AG09319 (cell line): Measurements from ENCODE around the gene NCOA5.
A peak's percentile ranks its signal among the peaks of the same experiment; 100 is the strongest.

Experiments used
- DNase-seq: peaks from one replicate; pipeline ENCODE4 v3.0.0-alpha.2; 2010; ENCODE audit warnings: low read depth; ENCODE audit errors: extremely low read depth
- CTCF ChIP-seq: IDR thresholded peaks from 2 replicates; pipeline ENCODE4 v1.5.1; 2011; ENCODE audit warnings: low read depth, mild to moderate bottlenecking, inconsistent platforms, low read length, moderate library complexity

Gene NCOA5

GRCh38 chr20:46058599-46059281 is 31.0 kb downstream of the NCOA5 start:
- no peak for TF ChIP-seq CTCF
- no peak for DNase-seq

GRCh38 chr20:46057856-46058598 is 31.7 kb downstream of the NCOA5 start:
- DNase-seq, result no peak
- TF ChIP-seq CTCF, result peak; percentile 35

- no peak for DNase-seq
- no peak for TF ChIP-seq CTCF
These were observed 32.5 kb downstream of the NCOA5 start for GRCh38 chr20:46056970-46057855.

GRCh38 chr20:46056027-46056833 is 33.5 kb downstream of the NCOA5 start:
- DNase-seq, result no peak
- TF ChIP-seq CTCF, result no peak

GRCh38 chr20:46055269-46055668 is 34.5 kb downstream of the NCOA5 start:
- no peak for TF ChIP-seq CTCF
- no peak for DNase-seq

GRCh38 chr20:46054606-46055005 is 35.2 kb downstream of the NCOA5 start:
- no peak for TF ChIP-seq CTCF
- no peak for DNase-seq
